MG63 (cell line): Measurements from ENCODE around the gene PPIL1. TPM values are rescaled to one million over a fixed set of nuclear protein-coding genes. Genes with fewer than 3 reads are reported as not detected.

Source experiments
- DNase-seq: peaks from one replicate; pipeline ENCODE4 v3.0.0-alpha.2; 2020
- H3K27me3 ChIP-seq: fragments of 250-450 bp; sonication (Bioruptor Pico); 2 replicates; pipeline ENCODE4 v1.5.1; 2020; ENCODE audit warnings: mild to moderate bottlenecking, moderate library complexity
- H3K36me3 ChIP-seq: fragments of 250-450 bp; sonication (Bioruptor Pico); 2 replicates; pipeline ENCODE4 v1.5.1; 2020; ENCODE audit warnings: mild to moderate bottlenecking, moderate library complexity
- H3K4me3 ChIP-seq: fragments of 250-450 bp; sonication (Bioruptor Pico); 2 replicates; pipeline ENCODE4 v1.5.1; 2020; ENCODE audit warnings: mild to moderate bottlenecking, moderate library complexity
- H3K9me3 ChIP-seq: fragments of 250-450 bp; sonication (Bioruptor Pico); 2 replicates; pipeline ENCODE4 v1.5.1; 2020; ENCODE audit warnings: mild to moderate bottlenecking, moderate library complexity
- total RNA-seq: library from RNA; depleted of rRNA; stranded (reverse); fragments of >200 nt; shearing (Covaris generic); gene quantifications from 2 replicates; pipeline ENCODE4 v1.2.3, GENCODE V29; 2014; ENCODE audit warnings: low replicate concordance

The PPIL1 gene
- total RNA-seq, 1 experiment from 2014 or later, result 52.9 TPM

DNA sequence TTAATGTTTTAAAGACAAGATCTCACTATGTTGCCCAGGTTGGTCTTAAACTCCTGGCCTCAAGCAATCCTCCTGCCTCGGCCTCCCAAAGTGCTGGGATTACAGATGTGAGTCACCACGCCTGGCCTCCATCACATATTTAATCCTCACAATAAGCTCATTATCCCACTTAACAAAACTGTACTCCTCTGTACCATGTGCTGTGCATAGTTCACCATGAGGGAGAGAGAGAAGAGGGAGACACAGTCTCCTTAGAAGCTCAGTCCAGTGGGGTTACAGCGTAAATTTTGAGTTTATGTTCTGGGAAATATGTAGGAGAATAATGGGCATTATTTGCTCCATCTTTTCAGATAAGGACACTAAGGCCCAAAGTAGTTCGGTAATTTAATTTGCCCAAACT, 27.5 kb downstream of the PPIL1 start:
- peaks cover 16% of the 10 kb centered on the region for H3K36me3 ChIP-seq
- H3K4me3 ChIP-seq, result no peak overlapping the region
- H3K27me3 ChIP-seq, result no peaks in the 10 kb centered on the region
- DNase-seq, result no peak
- peaks cover 4% of the 10 kb centered on the region; the same call in 1 of the 2 replicates for H3K9me3 ChIP-seq

GRCh38 chr6:36845233-36845632, 29.4 kb downstream of the PPIL1 start:
- H3K36me3 ChIP-seq, result no peaks in the 10 kb centered on the region
- H3K27me3 ChIP-seq, result no peaks in the 10 kb centered on the region
- no peaks in the 10 kb centered on the region for H3K9me3 ChIP-seq
- H3K4me3 ChIP-seq, result no peak overlapping the region
- DNase-seq, result no peak

DNA sequence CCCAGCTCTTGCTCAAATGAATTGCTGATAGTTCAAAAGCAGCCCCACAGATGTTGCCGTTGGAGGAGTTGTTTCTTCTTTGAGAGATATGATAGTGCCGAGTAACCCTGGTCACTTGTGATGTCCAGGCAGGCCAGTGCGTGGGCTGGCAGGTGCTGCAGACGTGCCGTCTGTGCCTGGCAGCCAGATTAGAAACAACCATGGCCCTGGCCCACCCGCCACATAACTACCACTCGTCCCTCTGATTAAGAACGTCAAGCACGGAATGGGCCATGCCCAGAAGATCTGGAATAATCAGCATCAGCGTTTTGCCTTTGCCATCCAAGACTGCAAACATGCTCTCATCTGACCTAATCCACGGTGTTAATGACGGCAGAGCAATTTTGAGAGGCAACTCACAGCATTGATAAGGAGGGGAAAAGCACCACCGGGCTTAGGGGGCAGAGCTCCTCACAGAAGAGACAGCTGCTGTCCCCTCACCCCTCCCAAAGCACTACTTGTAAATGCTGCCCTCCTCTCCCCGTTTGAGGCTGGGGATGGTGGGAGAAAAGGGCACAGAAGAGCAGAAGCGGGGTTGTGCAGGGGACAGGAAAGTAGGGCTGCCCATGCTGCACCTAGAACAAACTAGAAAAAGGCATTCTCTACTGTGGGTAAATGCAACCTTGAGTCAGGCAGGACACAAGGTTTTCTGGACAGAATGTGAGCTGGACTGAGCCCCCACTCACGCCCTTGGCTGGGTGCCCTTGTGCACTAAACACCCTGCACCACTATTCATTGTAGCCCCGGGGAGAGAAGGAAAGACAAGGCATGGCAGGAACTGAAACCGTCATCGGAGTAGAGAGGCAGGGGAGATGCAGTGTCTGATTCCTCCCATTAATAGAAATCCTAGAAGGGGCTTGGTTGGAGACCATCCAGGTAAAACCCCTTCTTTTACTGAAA, 30.1 kb downstream of the PPIL1 start:
- no peak for DNase-seq

DNA sequence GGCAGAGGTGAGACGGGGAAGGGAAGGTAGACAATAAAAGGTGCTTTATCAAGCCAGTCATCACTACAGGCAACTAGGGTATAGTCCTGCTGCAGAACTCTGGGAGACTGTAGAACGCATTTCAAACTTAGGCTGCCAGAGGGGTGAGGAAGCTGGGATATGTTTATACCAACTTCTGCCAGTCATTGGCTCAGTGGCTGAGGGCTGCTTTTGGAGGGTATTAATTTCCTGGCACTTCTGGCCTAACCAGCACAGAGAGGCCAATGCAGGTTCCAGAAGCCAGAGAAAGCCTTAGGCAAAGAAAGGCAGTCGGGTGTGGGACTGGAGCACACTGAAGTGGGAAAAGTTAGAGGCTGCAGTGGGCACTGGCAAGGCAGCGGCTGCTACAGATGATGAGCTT, 31.4 kb downstream of the PPIL1 start:
- no peak overlapping the region for H3K4me3 ChIP-seq
- DNase-seq, result peak; percentile 38
- H3K9me3 ChIP-seq, result no peaks in the 10 kb centered on the region
- H3K27me3 ChIP-seq, result 0 out of 2 replicates have a peak, but pooled peaks cover 2% of the 10 kb centered on the region
- H3K36me3 ChIP-seq, result no peaks in the 10 kb centered on the region

More for the DNA sequence above, 30.1 kb downstream of the PPIL1 start:
- Histone ChIP-seq H3K36me3 (no peaks in the 10 kb centered on the region), H3K4me3 (no peak overlapping the region), H3K27me3 (no peaks in the 10 kb centered on the region), H3K9me3 (no peaks in the 10 kb centered on the region)

- no peak for DNase-seq
- Histone ChIP-seq H3K4me3 (no peak overlapping the region), H3K27me3 (0 out of 2 replicates have a peak, but pooled peaks cover 2% of the 10 kb centered on the region), H3K36me3 (no peaks in the 10 kb centered on the region), H3K9me3 (no peaks in the 10 kb centered on the region)
Measured at GRCh38 chr6:36841756-36842155, 32.8 kb downstream of the PPIL1 start.

DNA sequence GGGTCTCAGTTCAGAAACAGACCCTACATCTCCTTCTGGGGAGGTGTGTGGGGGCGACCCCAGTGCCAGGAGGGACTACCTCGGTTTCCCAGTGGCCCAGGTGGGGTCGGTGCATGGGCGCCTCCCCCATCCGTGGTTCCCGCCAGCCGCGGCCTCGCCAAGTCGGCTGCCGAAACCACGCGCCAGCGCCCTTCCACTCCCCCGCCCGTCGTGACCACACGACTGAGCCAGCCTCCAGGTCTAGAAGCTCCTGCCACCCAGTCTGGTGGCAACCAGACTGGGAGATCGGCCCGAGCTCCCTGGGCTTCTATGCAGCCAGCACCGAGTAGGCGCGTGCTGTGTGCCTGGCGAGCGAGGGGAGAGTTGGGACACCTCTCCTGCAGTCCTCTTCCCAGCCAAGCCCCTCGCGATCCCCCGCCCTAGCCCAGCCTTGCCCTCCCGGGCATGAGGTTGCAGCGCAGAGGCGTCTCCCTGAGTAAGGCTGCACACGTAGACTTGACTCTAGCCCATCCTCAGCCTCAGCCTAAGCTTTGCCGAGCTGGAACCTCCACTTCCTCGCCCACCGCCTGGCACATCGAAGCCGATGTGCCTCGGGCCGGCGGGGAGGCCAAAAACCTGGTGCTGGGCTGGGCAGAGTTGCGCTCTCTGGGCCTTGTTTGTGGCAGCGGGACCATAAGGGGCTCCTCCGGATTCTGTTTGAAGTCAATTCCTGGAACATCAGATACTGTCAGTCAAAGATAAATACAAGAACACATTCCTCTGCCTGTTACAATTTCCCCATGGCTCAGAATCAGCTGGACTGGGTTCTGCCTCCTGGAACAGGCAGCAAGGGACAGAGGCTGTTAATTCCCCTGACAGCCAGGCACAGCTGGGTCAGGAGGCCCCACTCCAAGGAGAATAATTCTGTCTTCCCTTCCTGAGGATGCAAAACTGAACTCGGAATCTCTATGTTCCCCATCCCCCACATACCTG, 33.9 kb downstream of the PPIL1 start:
- Histone ChIP-seq H3K4me3 (peak overlapping the region; percentile 36), H3K9me3 (no peaks in the 10 kb centered on the region), H3K36me3 (no peaks in the 10 kb centered on the region), H3K27me3 (0 out of 2 replicates have a peak, but pooled peaks cover 2% of the 10 kb centered on the region)
- DNase-seq, result no peak

DNA sequence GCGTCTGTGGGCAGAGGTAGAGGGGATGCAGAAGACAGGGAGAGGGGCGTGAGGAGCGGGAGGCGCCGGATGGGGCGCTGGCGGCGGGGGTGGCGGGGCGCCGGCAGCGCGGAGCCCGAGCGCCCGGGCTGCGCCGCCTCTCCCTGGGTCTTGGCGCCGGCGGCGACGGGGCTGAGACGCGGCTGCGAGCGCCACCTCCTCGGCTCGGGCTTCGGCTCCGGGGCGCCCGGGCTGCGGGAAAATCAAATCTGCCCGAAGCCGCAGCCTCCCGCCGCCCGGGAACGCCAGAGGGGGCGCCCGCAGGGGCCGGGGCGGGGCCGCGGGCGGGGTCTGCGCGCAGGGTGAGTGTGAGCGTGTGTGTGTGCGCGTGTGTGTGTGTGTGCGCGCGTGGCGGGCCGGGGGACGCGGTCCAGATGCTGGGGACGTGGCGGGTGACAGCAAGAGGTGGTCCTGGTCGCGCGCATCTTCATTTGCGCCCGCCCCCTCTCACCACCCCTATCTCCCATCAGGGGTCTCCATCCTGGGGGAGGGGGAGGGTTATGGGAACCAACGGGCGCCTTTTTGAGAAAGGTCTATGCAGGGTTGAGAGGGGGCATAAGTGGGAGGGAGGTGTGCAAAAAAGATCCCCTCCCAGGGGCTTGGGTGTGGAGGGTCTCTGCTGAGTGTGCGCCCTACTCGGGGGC, 34.7 kb downstream of the PPIL1 start:
- Histone ChIP-seq H3K9me3 (no peaks in the 10 kb centered on the region), H3K27me3 (0 out of 2 replicates have a peak, but pooled peaks cover 2% of the 10 kb centered on the region), H3K4me3 (peak overlapping the region; percentile 36), H3K36me3 (no peaks in the 10 kb centered on the region)
- DNase-seq, result peak; percentile 48

DNA sequence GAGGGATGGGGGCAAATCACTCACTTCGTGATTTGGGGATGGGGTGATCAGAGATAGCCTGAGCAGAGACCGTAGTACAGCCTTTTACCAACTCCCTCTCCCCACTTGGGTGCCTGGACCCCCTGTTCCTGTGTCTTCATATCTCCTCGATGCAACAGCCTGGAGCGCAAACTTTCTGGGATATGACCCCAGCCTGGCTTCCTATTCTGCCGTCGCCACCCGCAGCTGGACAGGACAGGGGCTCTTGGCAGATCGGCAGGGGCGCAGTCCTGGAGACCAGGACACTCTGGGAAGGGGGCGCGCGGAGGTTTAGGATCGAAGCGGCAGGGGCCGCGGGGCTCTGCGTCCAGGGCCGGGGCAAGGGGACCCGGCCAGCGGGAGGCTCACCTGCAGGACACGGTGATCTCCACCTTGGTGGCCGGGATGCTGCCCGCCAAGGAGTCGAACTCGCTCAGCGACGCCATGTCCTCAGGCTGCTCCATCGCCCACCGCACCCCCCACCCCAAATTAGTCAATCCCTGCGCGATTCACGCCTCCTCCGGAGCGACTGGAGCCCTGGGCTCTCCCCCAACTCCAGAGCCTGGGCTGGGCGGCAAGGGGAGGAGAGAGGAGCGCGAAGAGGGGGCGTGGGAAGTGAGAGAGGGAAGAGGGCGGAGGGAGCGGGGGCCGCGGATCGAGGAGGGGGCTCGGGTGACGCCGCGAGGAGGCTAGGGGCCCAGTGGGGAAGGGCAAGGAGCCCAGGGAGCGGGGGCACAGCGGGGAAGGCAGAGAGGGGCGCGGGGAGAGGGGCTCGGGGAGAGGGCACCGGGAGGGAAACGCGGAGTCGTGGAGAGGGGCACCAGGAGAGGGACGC, 35.5 kb downstream of the PPIL1 start, which contains the start of gene CPNE5:
CPNE5 (minus strand) TSS at position 549 of the 853 bp plus-strand sequence; CDS start at position 482, 67 bp downstream.
- Histone ChIP-seq H3K9me3 (no peaks in the 10 kb centered on the region), H3K27me3 (0 out of 2 replicates have a peak, but pooled peaks cover 2% of the 10 kb centered on the region), H3K4me3 (peak within 1 kb of the TSS; percentile 36), H3K36me3 (no peaks in the 10 kb centered on the region)
- DNase-seq, result no peak

DNA sequence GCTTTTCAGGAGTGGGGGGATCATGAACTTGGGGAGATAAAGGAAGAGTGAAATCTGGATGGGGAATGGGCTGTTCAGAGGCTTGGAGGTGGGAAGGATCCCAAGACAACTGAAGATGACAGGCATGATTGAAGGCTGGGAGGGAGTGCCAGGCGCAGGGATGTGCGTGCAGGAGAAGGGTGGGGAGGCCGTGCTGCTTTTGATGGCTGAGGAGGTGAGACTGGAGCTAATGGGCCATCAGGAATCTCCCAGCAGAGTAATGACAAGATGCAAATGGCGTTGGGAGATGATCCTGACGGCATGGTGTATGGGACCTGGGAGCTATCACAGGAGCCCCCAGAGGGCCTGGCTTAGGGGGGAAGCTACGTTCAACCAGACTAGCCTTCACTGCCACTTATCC, 36.9 kb downstream of the PPIL1 start:
- DNase-seq, result no peak

GRCh38 chr6:36837022-36837339, 37.6 kb downstream of the PPIL1 start:
- no peak for DNase-seq
- no peaks in the 10 kb centered on the region for H3K36me3 ChIP-seq
- no peak overlapping the region for H3K4me3 ChIP-seq
- 0 out of 2 replicates have a peak, but pooled peaks cover 2% of the 10 kb centered on the region for H3K27me3 ChIP-seq
- no peaks in the 10 kb centered on the region for H3K9me3 ChIP-seq

More for the DNA sequence above, 36.9 kb downstream of the PPIL1 start:
- Histone ChIP-seq H3K36me3 (no peaks in the 10 kb centered on the region), H3K9me3 (no peaks in the 10 kb centered on the region), H3K4me3 (no peak overlapping the region), H3K27me3 (0 out of 2 replicates have a peak, but pooled peaks cover 2% of the 10 kb centered on the region)

DNA sequence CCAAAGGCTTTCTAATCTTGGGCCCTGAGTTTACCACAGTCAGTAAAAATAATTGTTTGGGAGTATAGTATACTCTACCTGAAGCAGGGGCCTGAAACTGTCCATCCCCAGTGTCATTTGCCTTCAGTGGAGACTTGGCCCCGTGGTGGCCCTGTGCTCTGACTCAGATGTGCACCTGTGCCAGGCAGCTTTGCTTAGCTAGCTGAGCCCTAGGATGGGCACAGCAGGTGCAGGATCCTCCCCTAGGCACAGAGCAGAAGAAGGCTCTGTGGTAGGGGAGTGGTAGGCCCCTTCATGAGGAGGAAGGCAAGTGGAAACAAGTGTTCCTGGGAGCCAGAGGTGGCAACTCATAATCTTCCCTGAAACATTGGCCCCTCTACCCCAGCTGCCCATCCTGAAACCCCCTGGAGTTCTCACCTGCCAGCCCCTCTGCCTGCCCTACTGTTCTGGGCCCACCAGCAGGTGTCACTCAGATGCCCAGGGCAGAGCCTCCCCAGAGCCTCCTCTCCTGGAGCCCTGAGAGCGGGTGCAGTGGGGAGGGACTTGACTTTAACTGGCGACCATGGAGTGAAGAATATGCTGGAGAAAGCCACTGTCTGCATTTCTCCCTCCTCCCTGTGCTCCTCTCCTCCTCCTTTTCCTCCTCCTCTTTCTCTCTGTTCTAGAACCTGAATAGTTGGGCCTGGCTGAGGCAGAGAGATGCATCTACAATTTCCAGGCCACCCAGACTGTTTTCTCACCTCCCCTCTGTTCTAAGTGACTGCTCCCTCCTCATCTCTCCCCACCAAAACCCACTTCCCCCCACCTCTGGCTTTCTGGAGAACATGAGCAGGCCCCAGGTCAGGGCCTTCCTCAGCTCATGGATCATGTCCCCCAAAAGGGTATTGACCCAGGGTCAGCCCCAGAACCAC, 38.2 kb downstream of the PPIL1 start:
- Histone ChIP-seq H3K4me3 (no peak overlapping the region), H3K9me3 (no peaks in the 10 kb centered on the region), H3K27me3 (0 out of 2 replicates have a peak, but pooled peaks cover 2% of the 10 kb centered on the region), H3K36me3 (no peaks in the 10 kb centered on the region)
- no peak for DNase-seq

- H3K27me3 ChIP-seq, result 0 out of 2 replicates have a peak, but pooled peaks cover 2% of the 10 kb centered on the region
- H3K36me3 ChIP-seq, result no peaks in the 10 kb centered on the region
- no peak for DNase-seq
- H3K4me3 ChIP-seq, result no peak overlapping the region
- no peaks in the 10 kb centered on the region for H3K9me3 ChIP-seq
Measured at GRCh38 chr6:36834576-36835341, 39.8 kb downstream of the PPIL1 start.

DNA sequence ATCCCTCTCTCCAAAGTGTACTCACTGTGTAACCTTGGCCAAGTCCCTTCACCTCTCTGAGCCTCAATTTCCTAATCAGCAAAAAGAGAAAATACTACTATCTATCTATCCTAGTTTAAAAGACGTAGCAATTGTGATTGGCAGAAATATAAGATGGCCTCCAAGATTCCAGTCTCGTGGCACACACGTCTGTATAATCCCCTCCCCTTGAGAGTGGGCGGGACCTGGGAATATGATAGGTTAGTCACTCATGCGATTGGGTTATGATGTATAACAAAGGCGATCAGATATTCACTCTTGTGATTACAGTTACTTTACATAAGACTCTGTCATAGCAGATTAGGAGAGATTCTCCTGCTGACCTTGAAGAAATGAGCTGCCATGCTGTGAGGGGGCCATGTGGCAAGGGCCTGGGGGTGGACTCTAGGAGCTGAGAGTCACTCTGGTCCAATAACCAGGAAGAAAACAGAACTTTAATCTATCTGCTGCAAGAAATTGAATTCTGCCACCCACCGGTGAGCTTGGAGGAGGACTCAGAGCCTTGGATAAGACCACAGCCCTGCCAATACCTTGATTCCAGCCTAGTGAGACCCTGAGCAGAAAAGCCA, 41.3 kb downstream of the PPIL1 start:
- Histone ChIP-seq H3K36me3 (no peaks in the 10 kb centered on the region), H3K4me3 (no peak overlapping the region), H3K9me3 (no peaks in the 10 kb centered on the region), H3K27me3 (no peaks in the 10 kb centered on the region)
- DNase-seq, result no peak

GRCh38 chr6:36832313-36832712, 42.3 kb downstream of the PPIL1 start:
- DNase-seq, result no peak
- Histone ChIP-seq H3K9me3 (no peaks in the 10 kb centered on the region), H3K27me3 (no peaks in the 10 kb centered on the region), H3K4me3 (no peak overlapping the region), H3K36me3 (no peaks in the 10 kb centered on the region)
